GM13976 (cell line): ENCODE results near the gene THBS2.

Source experiments
- DNase-seq: peaks from one replicate; pipeline ENCODE4 v3.0.0; 2012; ENCODE audit warnings: low spot score
- in situ Hi-C: fragments of 300-500 bp; cut with MboI; formaldehyde crosslinking; loops from one replicate; pipeline ENCODE4 v1.12.0; 2022; ENCODE audit warnings: low sequenced_read_pairs, mixed read lengths, inconsistent platforms; ENCODE audit not compliant: unreplicated experiment
- TF ChIP-seq, protein P1 (sequence below): IDR thresholded peaks from 2 replicates; pipeline ENCODE4 v1.5.1; 2012; ENCODE audit warnings: borderline replicate concordance, mild to moderate bottlenecking; ENCODE audit not compliant: insufficient read depth; ENCODE audit errors: extremely low read depth, missing control alignments, control extremely low read depth

The THBS2 gene

GRCh38 chr6:169293196-169293595, 39.5 kb upstream of the THBS2 start:
- TF ChIP-seq, protein P1, sequence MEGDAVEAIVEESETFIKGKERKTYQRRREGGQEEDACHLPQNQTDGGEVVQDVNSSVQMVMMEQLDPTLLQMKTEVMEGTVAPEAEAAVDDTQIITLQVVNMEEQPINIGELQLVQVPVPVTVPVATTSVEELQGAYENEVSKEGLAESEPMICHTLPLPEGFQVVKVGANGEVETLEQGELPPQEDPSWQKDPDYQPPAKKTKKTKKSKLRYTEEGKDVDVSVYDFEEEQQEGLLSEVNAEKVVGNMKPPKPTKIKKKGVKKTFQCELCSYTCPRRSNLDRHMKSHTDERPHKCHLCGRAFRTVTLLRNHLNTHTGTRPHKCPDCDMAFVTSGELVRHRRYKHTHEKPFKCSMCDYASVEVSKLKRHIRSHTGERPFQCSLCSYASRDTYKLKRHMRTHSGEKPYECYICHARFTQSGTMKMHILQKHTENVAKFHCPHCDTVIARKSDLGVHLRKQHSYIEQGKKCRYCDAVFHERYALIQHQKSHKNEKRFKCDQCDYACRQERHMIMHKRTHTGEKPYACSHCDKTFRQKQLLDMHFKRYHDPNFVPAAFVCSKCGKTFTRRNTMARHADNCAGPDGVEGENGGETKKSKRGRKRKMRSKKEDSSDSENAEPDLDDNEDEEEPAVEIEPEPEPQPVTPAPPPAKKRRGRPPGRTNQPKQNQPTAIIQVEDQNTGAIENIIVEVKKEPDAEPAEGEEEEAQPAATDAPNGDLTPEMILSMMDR: no peak
- DNase-seq: no peak
- in situ Hi-C loops: no loop called here

- TF ChIP-seq, protein P1: no peak
- DNase-seq: no peak
- in situ Hi-C loops: no loop called here
Measured at GRCh38 chr6:169292338-169293124, 38.9 kb upstream of the THBS2 start.

DNA sequence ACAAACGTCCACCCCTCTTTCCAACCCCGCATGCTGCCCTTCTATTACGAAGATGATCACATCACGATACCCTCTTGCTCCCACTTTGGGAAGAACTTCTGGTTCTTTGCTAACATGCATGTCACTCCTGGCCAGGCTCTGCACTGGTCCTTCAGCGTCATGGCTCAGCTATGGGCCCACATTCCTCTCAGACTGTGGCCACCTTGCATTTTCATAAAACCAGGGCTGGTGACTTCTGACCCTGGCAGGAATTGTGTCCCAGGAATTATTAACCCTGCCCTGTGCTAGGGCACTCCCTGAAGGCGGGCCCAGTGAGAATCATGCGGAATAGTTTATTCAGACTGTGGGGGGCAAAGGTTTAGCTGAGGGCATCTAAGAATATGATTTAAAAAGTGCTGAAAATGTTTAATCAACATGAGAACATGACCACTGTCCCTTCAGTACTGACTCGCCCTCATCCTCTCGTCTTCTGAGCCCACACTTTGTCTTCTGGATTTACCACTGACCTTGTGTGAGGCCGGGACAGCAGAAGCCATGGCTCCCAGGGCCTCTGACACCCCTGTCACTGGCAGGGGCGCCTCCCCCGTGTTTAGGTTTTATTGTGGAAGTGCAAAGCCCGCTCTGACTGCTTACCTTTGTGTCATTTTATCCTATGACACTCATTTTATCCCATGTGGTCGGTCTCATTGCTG, 38.1 kb upstream of the THBS2 start:
- in situ Hi-C loops: no loop called here
- TF ChIP-seq, protein P1: no peak
- DNase-seq: no peak

DNA sequence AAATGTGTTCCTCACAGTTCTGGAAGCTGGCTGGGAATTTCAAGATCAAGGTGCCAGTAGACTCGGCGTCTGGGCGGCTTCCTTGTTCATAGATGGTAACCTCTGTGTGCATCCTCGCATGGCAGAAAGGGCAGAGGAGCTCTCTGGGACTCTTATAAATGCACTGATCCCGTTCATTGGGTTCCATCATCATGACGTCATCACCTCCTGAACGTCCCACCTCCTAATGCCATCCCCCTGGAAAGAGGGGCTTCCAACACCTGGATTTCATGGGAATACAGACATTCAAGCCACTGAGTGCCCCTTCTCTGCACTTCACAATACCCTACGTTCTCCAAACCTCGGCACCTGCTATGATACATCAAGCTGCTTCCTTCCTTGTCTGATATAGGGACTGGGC, 37.5 kb upstream of the THBS2 start:
- in situ Hi-C loops: no loop called here
- TF ChIP-seq, protein P1: no peak
- DNase-seq: no peak

- TF ChIP-seq, protein P1: no peak
- no peak for DNase-seq
- in situ Hi-C loops: no loop called here
Measured at GRCh38 chr6:169289619-169290339, 36.1 kb upstream of the THBS2 start.

GRCh38 chr6:169289257-169289618, 35.6 kb upstream of the THBS2 start:
- no peak for DNase-seq
- TF ChIP-seq, protein P1: no peak
- in situ Hi-C loops: no loop called here
